Ovary (tissue), 9 donors: ENCODE results near the gene ACR. TPM values are rescaled to one million over a fixed set of nuclear protein-coding genes. Genes with fewer than 3 reads are reported as not detected.
"Not testable (repeated sequence)": the region's sequence is repeated elsewhere in the genome, so short reads cannot be mapped to it uniquely, and the experiment has no call there.

Experiments used
- DNase-seq, 5 donors: peaks; one replicate each; pipeline ENCODE4 v3.0.0-alpha.2; 2019 to 2020
- H3K27ac ChIP-seq, 2 donors: fragments of 200-600 bp; one replicate each; pipeline versions ENCODE4 v1.5.1 to v1.8.0; 2019 to 2022
- H3K27me3 ChIP-seq: fragments of 200-600 bp; one replicate; pipeline ENCODE4 v1.8.0; 2022
- H3K36me3 ChIP-seq: fragments of 200-600 bp; sonication (generic); one replicate; pipeline ENCODE4 v1.5.1; 2019
- H3K4me1 ChIP-seq: one replicate; pipeline ENCODE4 v1.8.1; 2013; ENCODE audit warnings: mild to moderate bottlenecking, moderate library complexity; ENCODE audit not compliant: insufficient read depth
- H3K4me3 ChIP-seq: fragments of 200-600 bp; sonication (generic); one replicate; pipeline ENCODE4 v1.5.1; 2017
- H3K9me3 ChIP-seq, 2 donors: fragments of 200-600 bp in 1 of 2; sonication (generic) in 1 of 2; one replicate each; pipeline versions ENCODE4 v1.5.1 to v1.8.1; 2013 to 2019; ENCODE audit warnings: mild to moderate bottlenecking in 1 of 2, moderate library complexity in 1 of 2
- WGBS, 3 donors: extraction: QIAGEN DNeasy Blood & Tissue Kit in 1 of 3; methylation state at CpG; one replicate each; pipeline versions ENCODE4 v1.1.5 to v1.1.7; 2013 to 2017; 5-methylcytosine and 5-hydroxymethylcytosine counted together
- intact Hi-C, 4 donors: fragments of 100-400 bp; cut with DNase I; formaldehyde crosslinking; loops; one replicate each; pipeline versions ENCODE4 v1.11.0 to v1.15.1; 2022 to 2023
- polyA plus RNA-seq, 2 donors: library from polyadenylated mRNA; stranded (reverse); fragments of 200-250 nt in 1 of 2; fragments of 350-450 nt in 1 of 2; fragmentation: Illumina TruSeq in 1 of 2; extraction: RNeasy Lipid Tissue Mini Kit (QIAGEN cat#74804) in 1 of 2; gene quantifications; one replicate each; pipeline ENCODE4 v1.2.3, GENCODE V29; 2013 to 2014
- total RNA-seq, 7 donors: library from RNA; depleted of rRNA in 2 of 7; stranded (reverse); fragments of >200 nt in 2 of 7; fragmentation: NEBNext Ultra II Directional in 3 of 7; extraction: Animal tissue kit (Norgen Biotek cat#: 25700) in 3 of 7; gene quantifications; one replicate each; pipeline versions ENCODE4 v1.1.0 to v1.2.4, GENCODE V29; 2016 to 2023
- donor health status: DM: no; HTN: no; CAD: no; lungs with moderate emphysema.
- donor health status: DM: no; HTN: no; CAD: no.
- donor health status: Bipolar disorder and iron deficiency.
- donor health status: DM: yes; HTN: yes; CAD: no.
- donor health status: DM: no; HTN: no; CAD: no.
- donor health status: DM: yes; HTN: yes; CAD: no.

The ACR gene
- total and polyA plus RNA-seq, 9 donors = 0.25 to 1.3 (median 0.33) TPM; not detected in 4

DNA sequence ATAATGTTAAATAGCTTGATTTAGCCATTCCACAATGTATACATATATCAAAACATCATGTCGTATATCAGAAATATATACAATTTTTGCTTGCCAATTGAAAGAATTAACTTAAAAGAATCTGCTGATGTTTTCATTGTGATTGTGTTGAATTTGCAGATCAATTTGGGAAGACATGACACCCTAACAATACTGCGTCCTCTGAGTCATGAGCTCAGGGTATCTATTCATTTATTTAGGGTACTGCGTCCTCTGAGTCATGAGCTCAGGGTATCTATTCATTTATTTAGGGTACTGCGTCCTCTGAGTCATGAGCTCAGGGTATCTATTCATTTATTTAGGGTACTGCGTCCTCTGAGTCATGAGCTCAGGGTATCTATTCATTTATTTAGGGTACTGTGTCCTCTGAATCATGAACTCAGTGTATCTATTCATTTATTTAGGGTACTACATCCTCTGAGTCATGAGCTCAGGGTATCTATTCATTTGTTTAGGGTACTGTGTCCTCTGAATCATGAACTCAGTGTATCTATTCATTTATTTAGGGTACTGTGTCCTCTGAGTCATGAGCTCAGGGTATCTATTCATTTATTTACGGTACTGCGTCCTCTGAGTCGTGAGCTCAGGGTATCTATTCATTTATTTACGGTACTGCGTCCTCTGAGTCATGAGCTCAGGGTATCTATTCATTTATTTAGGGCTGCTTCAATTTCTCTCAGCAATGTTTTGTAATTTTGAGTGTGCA lies 21.8 kb downstream of the ACR start:
- H3K27me3 ChIP-seq, H3K27ac ChIP-seq, H3K9me3 ChIP-seq, DNase-seq, intact Hi-C loops, H3K4me3 ChIP-seq, H3K4me1 ChIP-seq, H3K36me3 ChIP-seq: not testable (repeated sequence)
- 45 to 50% (median 45%) methylated on average over 9 to 10 of the region's 10 CpGs for WGBS, 3 donors

GRCh38 chr22:50761829-50762228 lies 23.8 kb downstream of the ACR start:
- H3K27me3 ChIP-seq, intact Hi-C loops, DNase-seq, H3K4me1 ChIP-seq, H3K27ac ChIP-seq, H3K4me3 ChIP-seq, H3K9me3 ChIP-seq, H3K36me3 ChIP-seq: not testable (repeated sequence)
- 86 to 95% (median 92%) methylated on average over 2 of the region's 2 CpGs for WGBS, 3 donors

GRCh38 chr22:50764288-50764687 lies 26.3 kb downstream of the ACR start:
- H3K27me3 ChIP-seq, H3K4me3 ChIP-seq, DNase-seq, H3K27ac ChIP-seq, intact Hi-C loops, H3K4me1 ChIP-seq, H3K9me3 ChIP-seq, H3K36me3 ChIP-seq: not testable (repeated sequence)
- WGBS, 3 donors = 60 to 65% (median 62%) methylated on average over 3 of the region's 3 CpGs

GRCh38 chr22:50775132-50775531 lies 37.1 kb downstream of the ACR start:
- H3K27ac ChIP-seq, DNase-seq, H3K4me3 ChIP-seq, H3K9me3 ChIP-seq, H3K27me3 ChIP-seq, H3K36me3 ChIP-seq, intact Hi-C loops, H3K4me1 ChIP-seq: not testable (repeated sequence)
- WGBS, 3 donors = 22 to 32% (median 27%) methylated on average over 12 of the region's 12 CpGs

DNA sequence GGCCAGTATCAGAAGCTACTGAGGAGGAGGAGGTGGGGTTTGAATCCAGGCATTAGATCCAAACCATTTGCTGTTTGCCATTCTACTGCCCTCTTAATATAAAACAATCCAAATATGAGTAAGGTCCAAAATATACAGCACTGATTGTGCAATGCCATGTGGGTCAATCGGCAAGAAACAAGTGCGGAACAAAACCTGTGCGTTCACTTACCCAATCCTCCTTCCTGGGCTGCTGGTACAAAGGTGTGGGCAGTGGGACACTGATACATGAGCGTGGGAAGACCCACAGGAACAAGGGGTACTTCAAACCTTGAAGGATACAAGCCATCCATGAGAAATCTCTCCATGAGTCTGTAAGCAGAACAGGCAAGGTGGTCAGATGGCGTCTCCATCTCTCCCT lies 39.6 kb downstream of the ACR start:
- 81 to 92% (median 86%) methylated on average over 5 of the region's 5 CpGs for WGBS, 3 donors
- DNase-seq, intact Hi-C loops, H3K9me3 ChIP-seq, H3K36me3 ChIP-seq, H3K27me3 ChIP-seq, H3K27ac ChIP-seq, H3K4me3 ChIP-seq, H3K4me1 ChIP-seq: not testable (repeated sequence)

DNA sequence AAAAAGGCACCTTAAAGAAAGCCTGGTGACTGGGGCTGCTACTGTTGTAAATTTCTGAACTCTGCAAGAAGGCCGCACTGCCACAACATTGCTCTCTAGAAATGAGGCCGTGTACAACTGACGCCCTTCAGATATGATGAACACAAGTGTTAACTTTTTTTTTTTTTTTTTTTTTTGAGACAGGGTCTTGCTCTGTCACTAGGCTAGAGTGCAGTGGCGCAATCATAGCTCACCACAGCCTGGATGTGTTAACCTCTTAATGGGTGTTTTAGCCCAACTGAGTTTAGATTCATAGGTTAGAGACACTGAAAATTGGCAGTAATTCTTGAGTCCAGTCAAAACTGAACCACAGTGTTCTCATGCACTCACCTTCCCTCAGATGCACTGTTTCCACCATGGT lies 42.2 kb downstream of the ACR start:
- H3K27ac ChIP-seq, H3K9me3 ChIP-seq, DNase-seq, intact Hi-C loops, H3K4me3 ChIP-seq, H3K36me3 ChIP-seq, H3K27me3 ChIP-seq, H3K4me1 ChIP-seq: not testable (repeated sequence)
- WGBS, 3 donors = 85 to 89% (median 85%) methylated on average over 4 of the region's 4 CpGs

DNA sequence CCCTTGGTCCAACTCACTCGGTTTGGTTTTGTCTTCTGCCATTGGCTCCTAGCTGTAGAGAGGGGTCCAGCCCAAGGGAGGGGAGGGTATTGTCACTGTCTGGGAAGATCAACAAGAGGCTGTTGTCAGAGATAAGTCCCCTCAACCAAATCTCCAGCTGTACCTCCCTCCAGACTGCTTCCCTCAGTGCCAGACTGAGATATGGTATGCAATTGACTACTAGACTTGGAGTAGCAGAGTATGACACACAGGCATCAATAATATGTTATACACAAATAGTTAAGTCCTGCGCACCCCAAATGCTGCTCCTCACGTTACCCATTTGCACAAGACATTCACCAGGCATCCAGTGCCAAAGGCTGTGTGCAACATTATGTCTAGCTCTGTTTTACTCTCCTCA lies 44.2 kb downstream of the ACR start:
- DNase-seq, H3K4me3 ChIP-seq, intact Hi-C loops, H3K27ac ChIP-seq, H3K27me3 ChIP-seq, H3K9me3 ChIP-seq, H3K4me1 ChIP-seq, H3K36me3 ChIP-seq: not testable (repeated sequence)
- 91 to 95% (median 93%) methylated on average over 2 of the region's 3 CpGs for WGBS, 3 donors

DNA sequence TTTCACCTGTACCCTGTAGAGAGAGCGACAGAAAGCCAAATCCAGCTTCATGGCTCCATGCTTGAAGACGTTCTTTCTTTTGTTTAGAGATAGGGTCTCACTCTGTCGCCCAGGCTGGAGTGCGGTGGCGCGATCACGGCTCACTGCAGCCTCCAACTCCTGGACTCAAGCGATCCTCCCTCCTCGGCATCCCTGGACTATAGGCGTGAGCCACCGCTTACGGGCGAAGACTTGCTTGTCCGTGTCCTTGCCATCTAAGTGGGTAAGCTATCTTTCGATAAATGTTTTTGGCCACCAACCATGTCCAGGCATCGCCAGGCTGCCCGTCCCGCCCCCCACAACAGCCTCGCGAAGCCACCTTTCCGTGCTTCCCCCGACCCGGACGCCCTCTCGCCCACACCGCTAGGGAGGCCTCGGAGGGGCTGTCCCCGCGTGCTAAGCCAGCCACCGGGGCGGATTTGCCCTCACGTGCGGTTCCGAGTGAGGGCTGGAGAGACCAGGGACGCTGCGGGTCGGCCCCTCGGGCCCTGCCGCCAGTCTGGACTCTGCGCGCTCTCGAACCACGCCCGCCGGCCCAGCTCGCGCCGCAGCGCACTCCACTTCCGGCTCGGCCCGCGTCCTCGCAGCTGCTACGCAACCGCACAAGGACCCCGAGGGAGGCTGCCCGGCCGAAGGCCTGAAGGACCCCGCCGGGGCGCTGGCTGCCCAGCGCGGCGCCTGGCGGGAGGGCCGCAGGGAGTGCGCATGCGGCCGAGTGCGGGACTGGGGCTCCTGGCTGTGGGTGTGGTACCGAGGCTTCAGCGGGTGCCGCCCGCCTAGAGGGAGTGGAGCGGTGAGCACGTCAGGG lies 45.3 kb downstream of the ACR start, which contains the start of gene RABL2B:
Gene RABL2B (minus strand): TSS at position 604 of the 847 bp plus-strand sequence. CDS start 1,342 bp downstream, outside the sequence.
- not testable (repeated sequence) for H3K9me3 ChIP-seq
- DNase-seq = peak; percentile 82 to 95 (median 88)

DNA sequence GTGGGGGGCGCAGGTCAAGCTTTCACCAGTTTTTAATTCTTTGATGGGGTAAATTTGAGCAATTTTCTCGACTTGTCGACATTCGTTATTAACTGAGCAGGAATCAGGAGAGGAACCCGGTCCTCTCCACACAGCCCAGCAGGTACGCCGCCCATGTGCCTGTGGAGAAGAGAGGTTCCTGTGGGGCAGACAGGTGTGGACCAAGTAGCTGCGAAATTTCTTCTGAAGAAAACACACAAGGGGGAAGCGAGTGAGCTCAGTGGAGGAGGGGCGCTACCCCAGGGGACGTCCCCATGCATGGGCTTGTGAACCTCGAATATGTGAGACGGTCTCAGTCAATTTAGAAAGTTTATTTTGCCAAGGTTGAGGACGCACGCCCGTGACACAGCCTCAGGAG lies 45.9 kb downstream of the ACR start:
- intact Hi-C loops, H3K27ac ChIP-seq, H3K9me3 ChIP-seq, H3K4me1 ChIP-seq, H3K36me3 ChIP-seq, DNase-seq, H3K27me3 ChIP-seq: not testable (repeated sequence)
- H3K4me3 ChIP-seq = peak overlapping the region; percentile 51
- 0 to 3% (median 0%) methylated on average over 8 to 9 of the region's 16 CpGs for WGBS, 3 donors

More for the DNA sequence above, 45.3 kb downstream of the ACR start, which contains the start of gene RABL2B:
- H3K36me3 ChIP-seq, H3K27ac ChIP-seq, H3K27me3 ChIP-seq, H3K4me1 ChIP-seq, intact Hi-C loops: not testable (repeated sequence)
- 0 to 1% (median 0%) methylated on average over 25 to 48 of the region's 77 CpGs for WGBS, 3 donors
- peak within 1 kb of the TSS; percentile 51 for H3K4me3 ChIP-seq

DNA sequence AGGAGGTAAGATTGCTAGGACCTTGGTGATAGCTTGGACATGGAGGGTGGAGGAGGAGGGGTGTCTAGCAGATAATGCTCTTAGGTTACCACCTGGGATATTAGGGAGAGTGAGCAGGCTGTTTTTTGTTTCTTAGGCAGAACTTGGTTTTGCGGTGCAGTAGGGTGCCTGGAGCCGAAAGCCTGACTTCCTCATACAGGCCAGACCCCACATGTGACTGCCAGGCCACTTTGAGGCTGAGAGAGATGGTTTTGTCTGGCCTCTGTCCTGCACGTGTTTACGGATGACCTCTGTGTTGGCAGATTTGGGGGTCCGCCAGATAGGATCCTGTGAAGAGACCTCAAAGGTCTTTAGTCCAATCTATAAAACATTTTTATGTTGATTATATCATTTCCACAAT lies 47.3 kb downstream of the ACR start:
- intact Hi-C loops = not testable (repeated sequence)

DNA sequence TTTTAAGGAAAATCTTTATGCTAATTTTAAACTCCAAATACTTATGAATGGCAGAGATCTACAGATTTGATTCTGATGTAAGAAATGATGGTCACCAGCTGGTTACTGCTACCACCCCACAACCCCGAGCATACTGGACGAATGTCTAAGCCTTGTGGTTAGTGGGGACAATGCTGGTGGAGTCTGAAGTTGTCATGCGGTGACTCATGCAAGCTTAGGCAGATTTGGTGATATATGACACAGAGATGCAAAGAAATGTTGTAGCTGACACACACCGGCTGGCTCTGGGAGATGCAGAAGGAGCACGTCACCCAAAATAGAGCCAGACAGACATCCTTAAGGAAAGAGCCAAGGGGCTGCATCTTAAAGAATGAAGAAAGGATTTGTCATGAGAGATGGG lies 48.9 kb downstream of the ACR start:
- H3K4me3 ChIP-seq, intact Hi-C loops, H3K27me3 ChIP-seq, H3K36me3 ChIP-seq, H3K9me3 ChIP-seq, H3K4me1 ChIP-seq, H3K27ac ChIP-seq, DNase-seq: not testable (repeated sequence)
- WGBS, 3 donors = 92% methylated on average over 4 of the region's 5 CpGs; no CpG with 5 or more reads in 2 of the 3 donors

More for the DNA sequence above, 47.3 kb downstream of the ACR start:
- not testable (repeated sequence) for DNase-seq, H3K27ac ChIP-seq, H3K27me3 ChIP-seq, H3K9me3 ChIP-seq, H3K4me3 ChIP-seq, H3K4me1 ChIP-seq, H3K36me3 ChIP-seq
- 84 to 87% (median 85%) methylated on average over 5 of the region's 5 CpGs for WGBS, 3 donors
